Testis (tissue), 2 donors: ENCODE data around the gene EXOC2.

Experiments used
- CTCF ChIP-seq, 3 experiments: fragments of 450-650 bp in 2 of 3; fragments of 200-600 bp in 1 of 3; sonication (generic) in 1 of 3; IDR thresholded peaks; one replicate each; pipeline ENCODE4 v1.5.1; 2016 to 2019; ENCODE audit warnings: antibody characterized with exemption in 3 of 3, mild to moderate bottlenecking in 2 of 3, moderate library complexity in 1 of 3
- POLR2A ChIP-seq: fragments of 450-650 bp; IDR thresholded peaks from one replicate; pipeline ENCODE4 v1.6.1; 2017; ENCODE audit warnings: antibody characterized with exemption, mild to moderate bottlenecking, moderate library complexity

DNA sequence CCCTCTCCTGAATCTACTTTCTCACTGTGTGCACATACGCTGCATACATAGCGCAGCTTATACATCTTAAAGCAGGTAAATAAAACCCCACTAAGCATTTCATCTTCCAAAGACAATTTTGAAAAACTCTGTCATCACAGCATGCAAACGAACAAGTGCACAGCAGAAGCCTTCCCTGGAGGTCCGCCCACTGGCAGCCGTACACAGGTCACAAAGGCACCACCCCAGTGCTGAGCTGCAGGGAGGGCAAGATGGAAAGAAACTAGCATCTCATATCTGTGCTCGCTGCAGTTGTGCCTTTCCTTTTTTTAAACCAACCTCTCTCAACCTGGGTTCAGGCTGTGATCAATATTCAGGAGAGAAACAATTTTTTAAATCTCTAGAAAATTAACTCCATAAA lies 109.3 kb downstream of the EXOC2 start:
- no peak for TF ChIP-seq CTCF (IDR thresholded peaks at IDR 0.05)
- TF ChIP-seq POLR2A: no peak
